DOHH2 (cell line): ENCODE results near the gene BCL2L1.

Experiments
- H3F3A ChIP-seq: fragments of 200-600 bp; sonication (generic), shearing (Covaris generic); 2 replicates; pipeline ENCODE4 v1.6.0; 2016; ENCODE audit warnings: antibody characterized with exemption, mild to moderate bottlenecking; ENCODE audit not compliant: control insufficient read depth, insufficient read depth
- H3K27ac ChIP-seq: fragments of 200-600 bp; sonication (generic); 2 replicates; pipeline ENCODE4 v1.5.1; 2014; ENCODE audit warnings: low read depth, mild to moderate bottlenecking, low read length, moderate library complexity
- H3K27me3 ChIP-seq: fragments of 200-600 bp; sonication (generic); 2 replicates; pipeline ENCODE4 v1.6.1; 2014; ENCODE audit warnings: mild to moderate bottlenecking, low read length, mixed read lengths; ENCODE audit not compliant: control insufficient read depth
- H3K36me3 ChIP-seq: fragments of 200-600 bp; sonication (generic); 2 replicates; pipeline ENCODE4 v1.6.1; 2014; ENCODE audit warnings: mild to moderate bottlenecking, low read length, moderate library complexity, mixed read lengths; ENCODE audit not compliant: control insufficient read depth
- H3K4me1 ChIP-seq: fragments of 200-600 bp; sonication (generic); 2 replicates; pipeline ENCODE4 v1.6.1; 2014; ENCODE audit warnings: mild to moderate bottlenecking, low read length, mixed read lengths; ENCODE audit not compliant: control insufficient read depth
- H3K4me2 ChIP-seq: fragments of 200-600 bp; sonication (generic); 2 replicates; pipeline ENCODE4 v1.6.0; 2014; ENCODE audit warnings: mild to moderate bottlenecking, low read length, moderate library complexity
- H3K4me3 ChIP-seq: fragments of 200-600 bp; sonication (generic); 2 replicates; pipeline ENCODE4 v1.5.1; 2014; ENCODE audit warnings: mild to moderate bottlenecking, low read length, mixed read lengths
- H3K79me2 ChIP-seq: fragments of 200-600 bp; sonication (generic); 2 replicates; pipeline ENCODE4 v1.6.1; 2014; ENCODE audit warnings: mild to moderate bottlenecking, low read length, mixed read lengths; ENCODE audit not compliant: control insufficient read depth
- H3K9me2 ChIP-seq: fragments of 200-600 bp; sonication (generic); replicated peaks from 2 replicates; pipeline ENCODE4 v1.6.1; 2014; ENCODE audit warnings: mild to moderate bottlenecking, low read length, mixed read lengths; ENCODE audit not compliant: control insufficient read depth
- H3K9me3 ChIP-seq: fragments of 200-600 bp; sonication (generic); 2 replicates; pipeline ENCODE4 v1.6.1; 2014; ENCODE audit warnings: antibody characterized with exemption, low read length, mixed read lengths; ENCODE audit not compliant: control insufficient read depth, insufficient read depth
- H4K20me1 ChIP-seq: fragments of 200-600 bp; sonication (generic); 2 replicates; pipeline ENCODE4 v1.6.0; 2014; ENCODE audit warnings: low read depth, mild to moderate bottlenecking, antibody characterized with exemption, low read length, moderate library complexity; ENCODE audit not compliant: control insufficient read depth, insufficient read depth
- CTCF ChIP-seq: fragments of 200-600 bp; sonication (generic); IDR thresholded peaks from one replicate; pipeline ENCODE4 v1.5.1; 2014; ENCODE audit warnings: antibody characterized with exemption, mild to moderate bottlenecking, low read depth, low read length; ENCODE audit not compliant: poor library complexity, severe bottlenecking
- EZH2phosphoT487 ChIP-seq: fragments of 200-600 bp; sonication (generic); IDR thresholded peaks from 2 replicates; pipeline ENCODE4 v1.6.1; 2017; ENCODE audit warnings: borderline replicate concordance, mild to moderate bottlenecking, antibody characterized with exemption, low read length, moderate library complexity, mixed read lengths

The BCL2L1 gene

GRCh38 chr20:31715766-31716165 lies 6.9 kb downstream of the BCL2L1 start:
- Histone ChIP-seq H3F3A (peaks cover 3% of the 10 kb centered on the region; the same call in 1 of the 2 replicates), H3K9me3 (no peaks in the 10 kb centered on the region), H3K9me2 (no peaks in the 10 kb centered on the region), H3K4me2 (no peak overlapping the region), H4K20me1 (no peaks in the 10 kb centered on the region), H3K27me3 (no peaks in the 10 kb centered on the region), H3K36me3 (peaks cover 43% of the 10 kb centered on the region), H3K4me1 (peaks cover 31% of the 10 kb centered on the region), H3K4me3 (no peak overlapping the region), H3K27ac (no peak overlapping the region), H3K79me2 (peaks cover 41% of the 10 kb centered on the region)
- TF ChIP-seq CTCF = no peak
- no peak for TF ChIP-seq EZH2phosphoT487

GRCh38 chr20:31713312-31714273 lies 9.1 kb downstream of the BCL2L1 start:
- Histone ChIP-seq H3K27me3 (no peaks in the 10 kb centered on the region), H3K9me2 (no peaks in the 10 kb centered on the region), H3F3A (no peaks in the 10 kb centered on the region), H4K20me1 (no peaks in the 10 kb centered on the region), H3K4me3 (no peak overlapping the region), H3K4me1 (peaks cover 16% of the 10 kb centered on the region), H3K9me3 (no peaks in the 10 kb centered on the region), H3K4me2 (no peak overlapping the region), H3K79me2 (peaks cover 22% of the 10 kb centered on the region), H3K36me3 (peaks cover 30% of the 10 kb centered on the region), H3K27ac (no peak overlapping the region)
- TF ChIP-seq EZH2phosphoT487 (no peak), CTCF (no peak)

GRCh38 chr20:31712564-31713311 lies 9.9 kb downstream of the BCL2L1 start:
- Histone ChIP-seq H3K36me3 (peaks cover 32% of the 10 kb centered on the region), H3K9me2 (no peaks in the 10 kb centered on the region), H3K4me1 (peaks cover 19% of the 10 kb centered on the region), H3K9me3 (no peaks in the 10 kb centered on the region), H3K27ac (no peak overlapping the region), H3K4me2 (no peak overlapping the region), H3F3A (no peaks in the 10 kb centered on the region), H3K79me2 (peaks cover 17% of the 10 kb centered on the region), H3K27me3 (no peaks in the 10 kb centered on the region), H3K4me3 (no peak overlapping the region), H4K20me1 (no peaks in the 10 kb centered on the region)
- no peak for TF ChIP-seq EZH2phosphoT487
- TF ChIP-seq CTCF = no peak
